HUES64 (cell line): ENCODE results near the gene PHOSPHO2.

ENCODE experiments used
- H3K27ac ChIP-seq: 2 replicates; pipeline ENCODE4 v1.7.0; 2013; ENCODE audit warnings: low read depth, low read length, inconsistent platforms
- H3K27me3 ChIP-seq: 2 replicates; pipeline ENCODE4 v1.6.1; 2013; ENCODE audit warnings: mild to moderate bottlenecking, low read length; ENCODE audit not compliant: insufficient read depth
- H3K36me3 ChIP-seq: 2 replicates; pipeline ENCODE4 v1.6.1; 2013; ENCODE audit warnings: mild to moderate bottlenecking, low read length; ENCODE audit not compliant: insufficient read depth
- H3K4me1 ChIP-seq: 2 replicates; pipeline ENCODE4 v1.6.1; 2013; ENCODE audit warnings: mild to moderate bottlenecking, low read length, moderate library complexity; ENCODE audit not compliant: insufficient read depth
- H3K4me3 ChIP-seq: 2 replicates; pipeline ENCODE4 v1.5.1; 2013; ENCODE audit warnings: mild to moderate bottlenecking, low read length, moderate library complexity
- H3K9ac ChIP-seq: 2 replicates; pipeline ENCODE4 v1.6.1; 2013; ENCODE audit warnings: mild to moderate bottlenecking, low read depth, low read length
- H3K9me3 ChIP-seq: 2 replicates; pipeline ENCODE4 v1.6.1; 2013; ENCODE audit warnings: low read depth, low read length; ENCODE audit not compliant: insufficient read depth
- WGBS: fragments of 150-250, 120-280 bp; methylation state at CpG from one replicate; pipeline ENCODE4 v1.1.7; 2013; ENCODE audit warnings: missing lambda C conversion rate; 5-methylcytosine and 5-hydroxymethylcytosine counted together

PHOSPHO2 gene

DNA sequence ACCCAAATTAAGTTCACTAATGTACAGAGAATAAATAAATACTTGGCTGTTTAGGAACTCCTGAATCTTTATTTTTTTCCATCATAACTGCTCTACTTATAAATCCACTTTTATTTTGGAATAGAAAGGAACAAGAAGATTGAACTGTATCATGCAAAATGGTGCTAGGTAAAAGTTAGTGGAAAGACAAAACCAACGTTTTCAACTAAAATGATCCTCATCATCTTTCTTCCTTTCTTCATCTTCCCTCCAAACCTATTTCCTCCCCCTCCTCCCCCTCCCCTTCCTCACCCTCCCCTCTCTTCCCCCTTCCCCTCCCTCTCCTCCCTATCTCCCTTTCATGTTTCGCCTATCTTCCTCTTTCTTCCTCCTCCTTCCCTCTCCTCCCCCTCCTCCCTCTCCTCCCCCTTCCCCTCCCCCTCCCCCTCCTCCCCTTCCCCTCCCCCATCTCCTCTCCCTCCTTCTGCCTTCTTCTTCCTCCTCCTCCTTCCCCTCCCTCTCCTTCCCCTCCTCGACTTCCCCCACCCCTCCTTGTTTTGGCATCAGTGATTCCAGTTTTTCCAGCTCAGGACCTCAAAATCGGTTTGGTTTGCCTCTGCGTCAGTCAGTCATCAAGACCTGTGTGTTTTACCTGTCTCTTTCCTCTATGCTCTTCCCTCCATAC lies 44.4 kb downstream of the PHOSPHO2 start:
- Histone ChIP-seq H3K4me1 (peaks cover 26% of the 10 kb centered on the region), H3K9ac (no peak overlapping the region), H3K9me3 (no peaks in the 10 kb centered on the region), H3K27me3 (no peaks in the 10 kb centered on the region), H3K4me3 (no peak overlapping the region), H3K27ac (no peak overlapping the region), H3K36me3 (peaks cover 55% of the 10 kb centered on the region)
- WGBS = 89% methylated on average over 3 of the region's 5 CpGs

DNA sequence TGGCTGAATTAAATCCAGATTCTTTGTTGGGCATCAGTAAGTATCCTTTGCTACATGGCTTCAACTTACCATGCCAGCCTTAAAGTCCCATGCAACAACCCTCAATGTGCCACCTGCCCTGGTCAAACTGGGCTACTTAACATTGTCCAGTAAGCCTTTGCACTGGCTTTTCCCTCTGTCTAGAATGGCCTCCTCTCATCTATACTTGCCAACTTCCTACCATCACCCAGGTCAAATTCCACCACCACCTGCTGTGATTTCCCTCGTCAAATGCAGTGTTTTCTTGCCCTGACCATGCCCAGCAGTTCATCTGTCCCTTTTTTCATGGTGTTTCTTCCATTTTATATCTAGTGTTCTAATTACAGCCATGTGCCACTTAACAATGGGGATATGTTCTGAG lies 45.1 kb downstream of the PHOSPHO2 start:
- H3K27ac ChIP-seq = no peak overlapping the region
- H3K4me1 ChIP-seq = peaks cover 26% of the 10 kb centered on the region
- WGBS = 83% methylated on average over 1 of the region's 1 CpG
- H3K9me3 ChIP-seq = no peaks in the 10 kb centered on the region
- H3K36me3 ChIP-seq = peaks cover 62% of the 10 kb centered on the region
- H3K9ac ChIP-seq = no peak overlapping the region
- no peaks in the 10 kb centered on the region for H3K27me3 ChIP-seq
- H3K4me3 ChIP-seq = no peak overlapping the region

DNA sequence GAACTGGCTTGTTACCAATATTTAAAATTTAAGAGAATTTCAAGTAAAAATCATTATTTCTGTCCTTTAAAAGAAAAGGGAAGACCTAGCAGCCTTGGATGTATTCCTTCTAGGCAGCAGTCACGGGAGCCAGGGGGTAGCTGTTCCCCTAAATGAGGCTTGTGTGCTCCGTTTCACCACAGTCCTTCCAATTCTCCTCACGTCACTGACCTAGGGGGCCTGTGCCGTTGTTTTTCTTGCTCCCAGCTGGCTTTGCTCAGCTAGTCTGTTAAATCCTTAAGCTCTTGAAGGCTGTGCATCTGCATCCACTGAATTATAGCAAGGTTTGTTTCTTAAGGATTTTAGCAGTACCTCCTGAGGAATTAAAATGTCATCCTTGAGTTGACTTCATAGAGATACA lies 49.3 kb downstream of the PHOSPHO2 start:
- Histone ChIP-seq H3K4me3 (no peak overlapping the region), H3K27ac (no peak overlapping the region), H3K9me3 (no peaks in the 10 kb centered on the region), H3K36me3 (peaks cover 87% of the 10 kb centered on the region), H3K9ac (no peak overlapping the region), H3K4me1 (no peaks in the 10 kb centered on the region), H3K27me3 (no peaks in the 10 kb centered on the region)
- 93% methylated on average over 4 of the region's 4 CpGs for WGBS

DNA sequence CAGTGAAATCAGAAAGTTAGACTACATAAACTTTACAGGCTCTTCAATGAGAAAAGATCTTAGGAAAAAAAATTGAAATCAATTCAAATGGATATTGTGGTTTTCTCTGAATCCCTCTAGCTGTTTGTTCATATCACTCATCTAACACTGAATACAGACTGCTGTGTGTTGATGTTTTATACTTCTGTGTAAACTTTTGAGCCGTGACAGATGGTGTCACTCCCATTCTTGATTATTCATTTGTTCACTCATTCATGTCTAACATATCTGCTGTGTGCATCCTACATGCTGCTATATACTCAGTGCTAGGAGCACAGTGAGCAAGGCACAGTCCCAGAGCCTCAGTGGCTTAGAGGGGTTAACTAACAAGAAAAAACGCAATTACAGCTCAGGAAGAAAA lies 52.0 kb downstream of the PHOSPHO2 start:
- WGBS = 94% methylated on average over 1 of the region's 2 CpGs
- Histone ChIP-seq H3K9ac (no peak overlapping the region), H3K36me3 (peaks cover 96% of the 10 kb centered on the region), H3K9me3 (no peaks in the 10 kb centered on the region), H3K27ac (no peak overlapping the region), H3K4me3 (no peak overlapping the region), H3K4me1 (no peaks in the 10 kb centered on the region), H3K27me3 (no peaks in the 10 kb centered on the region)

DNA sequence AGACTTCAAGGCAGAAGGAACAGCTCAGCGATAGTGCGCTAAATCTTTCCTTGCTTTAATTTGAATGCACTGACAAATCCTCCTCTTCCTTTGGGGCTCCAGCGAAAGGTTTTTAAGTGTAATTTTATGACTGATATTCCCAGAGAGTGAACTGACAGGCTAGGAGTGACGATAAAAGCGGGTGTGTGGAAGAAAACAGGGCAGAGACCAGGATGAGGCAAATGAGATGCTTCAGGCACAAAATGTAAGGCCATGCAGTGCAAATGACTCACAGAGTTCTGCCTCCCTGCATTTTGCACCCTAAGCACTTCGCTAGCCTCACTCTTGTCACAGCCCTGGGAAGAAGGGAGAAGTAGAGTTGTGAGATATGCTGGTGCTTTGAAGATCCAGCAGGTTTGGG lies 54.0 kb downstream of the PHOSPHO2 start:
- H3K9ac ChIP-seq = no peak overlapping the region
- H3K27ac ChIP-seq = no peak overlapping the region
- peaks cover 88% of the 10 kb centered on the region for H3K36me3 ChIP-seq
- no peaks in the 10 kb centered on the region for H3K9me3 ChIP-seq
- no peak overlapping the region for H3K4me3 ChIP-seq
- no peaks in the 10 kb centered on the region for H3K27me3 ChIP-seq
- 78% methylated on average over 6 of the region's 6 CpGs for WGBS
- H3K4me1 ChIP-seq = no peaks in the 10 kb centered on the region
